ENCODE data around the gene NUAK1.

NUAK1 gene

DNA sequence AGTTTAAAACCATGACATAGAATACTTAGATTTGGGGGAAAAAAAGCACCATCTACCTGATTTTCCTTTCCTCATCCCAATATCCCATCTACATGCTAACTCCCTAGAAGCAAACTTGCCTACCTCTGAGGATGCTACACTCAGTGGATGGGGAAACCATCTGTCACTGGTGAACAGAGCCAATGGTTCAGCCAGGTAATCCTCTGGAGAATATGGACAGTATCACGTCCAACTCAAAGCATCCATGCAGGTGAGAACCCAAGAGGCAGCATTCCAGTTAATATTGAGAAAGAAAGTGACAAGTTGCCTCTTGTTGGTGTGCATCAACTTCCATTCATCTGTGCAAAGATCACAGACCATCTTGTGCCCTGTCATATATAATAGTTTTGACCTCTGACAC lies 73.2 kb downstream of the NUAK1 start:
- DNase-seq (ENCODE audit: low spot score), result no peak
- TF ChIP-seq CTCF (IDR thresholded peaks at IDR 0.05; ENCODE audit: borderline replicate concordance, control extremely low read depth, extremely low read depth, insufficient read depth, missing control alignments), result no peak
- in situ Hi-C loops (cut with MboI; ENCODE audit: low sequenced_read_pairs, unreplicated experiment), result no loop called here

DNA sequence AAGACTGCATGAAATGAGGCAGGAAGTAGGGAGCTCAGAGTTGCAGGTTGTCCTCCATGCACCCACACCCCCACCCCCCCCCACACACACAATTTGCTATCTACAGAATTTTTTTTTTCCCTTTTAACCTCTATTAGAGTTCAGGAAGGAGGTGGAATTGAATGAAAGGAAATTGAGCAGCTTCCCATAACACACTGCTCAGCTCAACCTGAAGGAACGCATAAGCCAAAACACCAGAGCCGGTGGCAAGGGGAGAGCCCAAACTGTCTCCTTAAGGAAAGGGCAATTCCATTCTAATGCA lies 74.1 kb downstream of the NUAK1 start:
- DNase-seq (ENCODE audit: low spot score), result no peak
- in situ Hi-C loops (cut with MboI; ENCODE audit: low sequenced_read_pairs, unreplicated experiment), result no loop called here
- no peak for TF ChIP-seq CTCF (IDR thresholded peaks at IDR 0.05; ENCODE audit: borderline replicate concordance, control extremely low read depth, extremely low read depth, insufficient read depth, missing control alignments)

DNA sequence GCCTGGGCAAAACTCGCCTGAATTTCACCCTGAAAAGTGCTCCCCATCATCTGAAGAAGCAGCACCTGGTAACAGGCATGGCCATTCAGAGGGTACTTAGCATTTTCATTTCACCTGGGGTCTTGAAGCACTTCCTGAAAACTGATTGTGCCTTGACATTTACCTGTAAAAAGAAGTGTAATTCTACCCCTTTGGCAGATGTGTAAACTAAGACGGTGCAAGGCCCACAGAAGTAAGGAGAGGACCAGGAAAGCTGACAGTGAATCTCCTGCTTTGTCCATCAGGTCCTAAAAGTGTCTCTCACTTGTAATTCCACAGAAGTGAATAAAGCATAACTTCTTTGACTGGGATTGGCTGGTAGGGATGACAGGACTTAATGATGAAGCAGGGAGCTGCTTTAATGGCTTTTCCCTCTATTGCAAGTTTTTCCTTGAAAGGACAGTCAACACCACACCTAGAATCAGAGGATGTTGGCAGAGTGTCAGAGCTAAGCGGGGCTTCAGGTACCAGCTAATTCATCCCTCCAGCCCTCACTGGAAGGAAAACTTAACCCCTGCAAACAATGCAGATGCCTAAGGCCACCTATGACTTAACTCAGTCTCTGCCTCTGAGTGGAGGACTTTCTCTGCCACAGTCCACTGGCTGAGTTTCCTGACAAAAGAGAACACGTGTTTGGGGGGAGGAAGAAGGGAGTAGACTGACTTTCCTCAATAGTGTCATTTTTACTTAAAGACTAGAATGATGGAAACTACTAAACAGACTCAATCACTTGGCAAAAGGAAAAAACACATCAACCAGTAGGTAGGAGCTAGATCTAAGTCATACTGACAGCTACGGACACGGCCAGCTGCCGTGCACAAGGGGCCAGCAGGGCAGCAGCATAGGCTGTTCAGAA lies 74.7 kb downstream of the NUAK1 start:
- no peak for DNase-seq (ENCODE audit: low spot score)
- in situ Hi-C loops (cut with MboI; ENCODE audit: low sequenced_read_pairs, unreplicated experiment), result no loop called here
- TF ChIP-seq CTCF (IDR thresholded peaks at IDR 0.05; ENCODE audit: borderline replicate concordance, control extremely low read depth, extremely low read depth, insufficient read depth, missing control alignments), result no peak

GRCh38 chr12:106062693-106063092 lies 76.1 kb downstream of the NUAK1 start:
- no peak for DNase-seq (ENCODE audit: low spot score)
- TF ChIP-seq CTCF (IDR thresholded peaks at IDR 0.05; ENCODE audit: borderline replicate concordance, control extremely low read depth, extremely low read depth, insufficient read depth, missing control alignments), result no peak
- in situ Hi-C loops (cut with MboI; ENCODE audit: low sequenced_read_pairs, unreplicated experiment), result no loop called here

DNA sequence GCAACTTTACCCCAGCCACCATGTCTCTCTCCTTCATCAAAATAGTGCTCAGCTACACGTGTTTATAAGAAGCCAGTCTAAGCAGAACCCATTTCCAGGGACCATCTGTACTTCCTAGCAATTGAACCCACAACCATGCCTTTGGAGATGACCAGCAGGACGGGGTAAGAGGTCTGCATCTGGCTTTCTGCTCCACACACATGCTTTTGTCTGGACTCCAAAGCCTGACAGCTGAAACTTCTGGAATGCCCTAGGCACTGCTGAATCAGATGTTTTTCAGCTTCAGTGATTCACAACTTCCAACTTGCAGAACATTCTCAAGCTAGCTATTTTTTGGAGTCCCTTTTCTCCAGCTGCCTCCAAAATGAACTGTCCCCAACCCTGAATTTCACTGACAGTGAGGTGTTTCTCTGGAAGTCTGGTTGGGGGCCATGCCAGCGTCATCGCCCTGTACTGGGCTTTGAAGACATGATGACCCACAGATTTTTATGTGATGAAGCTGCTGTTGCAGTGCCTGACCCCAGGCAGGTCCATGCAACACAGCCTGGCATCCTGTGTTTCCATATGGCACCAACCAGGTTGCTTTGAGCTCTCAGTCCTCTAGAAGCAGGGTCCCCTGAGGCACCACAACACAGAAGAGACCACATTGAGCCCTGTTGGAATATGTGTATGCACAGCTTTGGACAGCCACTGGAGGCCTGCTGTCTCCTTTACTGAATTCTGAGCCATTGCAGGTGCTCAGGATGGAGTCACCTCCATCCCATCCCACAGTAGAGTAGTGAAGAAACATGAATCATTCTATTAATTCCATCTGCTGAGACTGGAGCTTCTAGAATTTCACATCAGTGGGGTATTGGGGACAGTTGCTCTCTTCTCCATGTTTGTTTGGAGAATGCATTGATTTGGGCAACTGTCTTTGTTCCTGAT lies 80.2 kb downstream of the NUAK1 start:
- in situ Hi-C loops (cut with MboI; ENCODE audit: low sequenced_read_pairs, unreplicated experiment), result no loop called here
- TF ChIP-seq CTCF (IDR thresholded peaks at IDR 0.05; ENCODE audit: borderline replicate concordance, control extremely low read depth, extremely low read depth, insufficient read depth, missing control alignments), result no peak
- no peak for DNase-seq (ENCODE audit: low spot score)

DNA sequence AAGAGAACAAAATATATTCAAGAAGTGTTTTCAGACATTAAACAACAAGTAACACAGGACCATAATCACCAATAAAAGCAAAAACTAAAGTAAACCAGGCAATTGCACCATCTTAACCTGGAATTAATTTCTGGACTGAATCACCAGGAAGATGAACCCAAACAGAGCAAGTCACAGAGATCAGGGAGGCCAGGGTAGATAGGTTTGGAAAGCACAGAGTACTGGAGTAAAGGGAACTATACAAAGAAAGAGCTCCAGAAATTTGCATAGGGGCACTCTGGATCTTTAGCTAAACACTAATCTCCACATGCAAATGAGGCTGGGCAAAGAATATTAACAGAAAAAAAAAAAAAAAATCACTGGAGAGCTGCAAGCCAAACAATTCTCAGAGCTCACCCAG lies 84.7 kb downstream of the NUAK1 start:
- TF ChIP-seq CTCF (IDR thresholded peaks at IDR 0.05; ENCODE audit: borderline replicate concordance, control extremely low read depth, extremely low read depth, insufficient read depth, missing control alignments), result no peak
- DNase-seq (ENCODE audit: low spot score), result no peak
- in situ Hi-C loops (cut with MboI; ENCODE audit: low sequenced_read_pairs, unreplicated experiment), result no loop called here
